WTC11 (cell line): ENCODE data around the gene SH3BGRL. TPM values are rescaled to one million over a fixed set of nuclear protein-coding genes. Genes with fewer than 3 reads are reported as not detected.
"Not testable (repeated sequence)": the region's sequence is repeated elsewhere in the genome, so short reads cannot be mapped to it uniquely, and the experiment has no call there.

ENCODE experiments used
- ATAC-seq: fragments of 200-7000 bp; cut with Tn5 transposase; 2 replicates; pipeline ENCODE4 v1.10.0; 2021; ENCODE audit warnings: mild to moderate bottlenecking, moderate library complexity
- CTCF ChIA-PET: fragments of 300-600 bp; sonication (Branson Sonifier 250); formaldehyde crosslinking; loops from one replicate; lab custom pipeline; 2021; ENCODE audit warnings: antibody characterized with exemption; lab: Charles Lee
- POLR2A ChIA-PET: fragments of 350-600 bp; sonication (Branson Sonifier 250); formaldehyde crosslinking; loops from one replicate; lab custom pipeline; 2021; ENCODE audit warnings: antibody characterized with exemption; lab: Charles Lee
- DNase-seq: peaks from one replicate; pipeline ENCODE4 v3.0.0; 2021; ENCODE audit warnings: low spot score
- H3K27ac Mint-ChIP-seq: 2 replicates; pipeline ENCODE4 v1.8.0; 2021; ENCODE audit warnings: mixed read lengths
- H3K27me3 Mint-ChIP-seq: 2 replicates; pipeline ENCODE4 v1.8.0; 2021; ENCODE audit warnings: low read depth, mild to moderate bottlenecking, moderate library complexity, mixed read lengths
- H3K36me3 Mint-ChIP-seq: 2 replicates; pipeline ENCODE4 v1.8.0; 2021; ENCODE audit warnings: mixed read lengths
- H3K4me1 Mint-ChIP-seq: 2 replicates; pipeline ENCODE4 v1.8.0; 2022; ENCODE audit warnings: mixed read lengths
- H3K4me3 Mint-ChIP-seq: 2 replicates; pipeline ENCODE4 v1.8.0; 2021; ENCODE audit warnings: mild to moderate bottlenecking, moderate library complexity, mixed read lengths
- H3K9me3 Mint-ChIP-seq: 2 replicates; pipeline ENCODE4 v1.8.0; 2021; ENCODE audit warnings: mixed read lengths
- SMAD4 ChIP-seq: sonication (generic); formaldehyde crosslinking; IDR thresholded peaks from 2 replicates; pipeline ENCODE4 v1.8.0; 2022; ENCODE audit warnings: mild to moderate bottlenecking, missing genetic modification reagents
- TP53 ChIP-seq: sonication (generic); formaldehyde crosslinking; IDR thresholded peaks from 2 replicates; pipeline ENCODE4 v1.8.1; 2023; ENCODE audit warnings: mild to moderate bottlenecking, missing genetic modification reagents
- total RNA-seq: library from RNA; stranded (reverse); gene quantifications from 3 replicates; pipeline ENCODE4 v1.2.3, GENCODE V29; 2021
- TF ChIP-seq, protein P1 (sequence below): fragments of 250-450 bp; sonication (Bioruptor Pico); conservative IDR thresholded peaks from 2 replicates; pipeline ENCODE4 v1.9.0; 2021; ENCODE audit warnings: mild to moderate bottlenecking
- TF ChIP-seq, protein P2 (sequence below): sonication (generic); formaldehyde crosslinking; IDR thresholded peaks from 2 replicates; pipeline ENCODE4 v1.8.0; 2022; ENCODE audit warnings: mild to moderate bottlenecking, missing genetic modification reagents

SH3BGRL gene
- total RNA-seq, 1 experiment from 2014 or later = 37.3 TPM

GRCh38 chrX:81338924-81339323 is 137.0 kb downstream of the SH3BGRL start (continued):
- TF ChIP-seq, protein P1, sequence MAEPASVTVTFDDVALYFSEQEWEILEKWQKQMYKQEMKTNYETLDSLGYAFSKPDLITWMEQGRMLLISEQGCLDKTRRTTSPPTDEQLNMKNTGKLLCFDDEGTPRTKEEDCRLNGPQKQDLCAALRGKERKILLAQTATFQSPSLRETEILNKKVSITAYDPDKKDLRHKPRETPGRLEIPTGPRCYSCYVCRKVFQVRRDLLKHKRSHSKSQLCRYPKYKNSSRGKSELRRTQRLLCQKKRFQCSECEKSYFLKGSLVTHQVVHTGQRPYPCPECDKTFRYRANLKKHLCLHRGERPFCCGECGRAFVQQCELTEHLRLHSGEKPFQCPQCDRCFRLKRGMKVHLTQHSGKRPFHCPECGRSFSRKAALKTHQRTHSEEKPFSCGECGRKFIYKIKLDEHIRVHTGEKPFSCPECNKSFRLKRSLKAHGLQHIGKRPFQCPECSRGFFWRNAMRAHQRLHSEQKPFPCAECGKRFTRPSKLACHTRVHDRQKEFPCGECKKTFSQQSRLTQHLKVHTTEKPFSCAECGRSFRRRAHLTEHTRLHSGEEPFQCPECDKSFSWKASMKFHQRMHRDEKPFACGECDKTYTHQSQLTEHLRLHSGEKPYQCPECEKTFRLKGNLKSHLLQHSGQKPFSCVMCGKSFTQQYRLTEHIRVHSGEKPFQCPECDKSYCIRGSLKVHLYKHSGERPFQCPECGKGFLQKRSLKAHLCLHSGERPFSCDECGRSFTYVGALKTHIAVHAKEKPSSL = no peak
- TF ChIP-seq TP53 (CRISPR knock-in tag) (no peak), SMAD4 (CRISPR knock-in tag) (no peak)
- TF ChIP-seq, protein P2, sequence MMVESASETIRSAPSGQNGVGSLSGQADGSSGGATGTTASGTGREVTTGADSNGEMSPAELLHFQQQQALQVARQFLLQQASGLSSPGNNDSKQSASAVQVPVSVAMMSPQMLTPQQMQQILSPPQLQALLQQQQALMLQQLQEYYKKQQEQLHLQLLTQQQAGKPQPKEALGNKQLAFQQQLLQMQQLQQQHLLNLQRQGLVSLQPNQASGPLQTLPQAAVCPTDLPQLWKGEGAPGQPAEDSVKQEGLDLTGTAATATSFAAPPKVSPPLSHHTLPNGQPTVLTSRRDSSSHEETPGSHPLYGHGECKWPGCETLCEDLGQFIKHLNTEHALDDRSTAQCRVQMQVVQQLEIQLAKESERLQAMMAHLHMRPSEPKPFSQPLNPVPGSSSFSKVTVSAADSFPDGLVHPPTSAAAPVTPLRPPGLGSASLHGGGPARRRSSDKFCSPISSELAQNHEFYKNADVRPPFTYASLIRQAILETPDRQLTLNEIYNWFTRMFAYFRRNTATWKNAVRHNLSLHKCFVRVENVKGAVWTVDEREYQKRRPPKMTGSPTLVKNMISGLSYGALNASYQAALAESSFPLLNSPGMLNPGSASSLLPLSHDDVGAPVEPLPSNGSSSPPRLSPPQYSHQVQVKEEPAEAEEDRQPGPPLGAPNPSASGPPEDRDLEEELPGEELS = no peak

GRCh38 chrX:81345296-81345695 is 143.4 kb downstream of the SH3BGRL start:
- CTCF ChIA-PET, DNase-seq, H3K4me3 Mint-ChIP-seq, H3K9me3 Mint-ChIP-seq, H3K27me3 Mint-ChIP-seq, ATAC-seq, H3K27ac Mint-ChIP-seq, POLR2A ChIA-PET, H3K4me1 Mint-ChIP-seq: not testable (repeated sequence)
- H3K36me3 Mint-ChIP-seq = peaks cover 10% of the 10 kb centered on the region; the same call in 1 of the 2 replicates

Other genes with a start within 250 kb of the SH3BGRL start
- 21.7 to 23.4 TPM (median 22.5 TPM) in 3 replicates for gene HMGN5, start 189 bp upstream of the SH3BGRL start, total RNA-seq